ENCODE results near the gene ALCAM.

- TF ChIP-seq CTCF (IDR thresholded peaks at IDR 0.05; ENCODE audit: extremely low read depth in 1 of 2, insufficient read depth in 1 of 2, low read depth in 1 of 2, low read length in 2 of 2) (no peak), POLR2A (IDR thresholded peaks at IDR 0.05; ENCODE audit: low read depth, low read length) (no peak)
Observed at GRCh38 chr3:105534491-105534890, 167.8 kb downstream of the ALCAM start.
